ENCODE measurements around the gene DMXL1.
"Not testable (repeated sequence)": the region's sequence is repeated elsewhere in the genome, so short reads cannot be mapped to it uniquely, and the experiment has no call there.

Gene DMXL1

DNA sequence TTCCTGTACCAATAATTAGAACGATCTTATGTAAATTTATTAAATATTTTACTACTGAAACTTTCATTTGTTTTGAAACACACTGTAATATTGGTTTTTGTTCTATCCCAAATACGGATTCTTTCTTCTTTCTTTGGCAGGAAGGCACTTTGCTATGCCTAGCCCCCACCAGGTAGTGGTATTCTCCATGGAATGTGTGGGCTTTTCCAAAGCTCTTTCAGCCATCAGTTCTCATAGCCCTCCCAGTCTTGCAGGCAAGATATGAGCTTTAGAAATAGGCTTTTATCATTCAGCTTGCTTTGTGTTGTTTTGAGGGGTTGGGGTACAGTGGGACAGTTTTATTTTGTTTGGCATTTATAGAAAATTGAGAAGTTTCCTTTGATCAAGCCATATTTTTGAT is 107.5 kb downstream of the DMXL1 start:
- TF ChIP-seq, protein P1, sequence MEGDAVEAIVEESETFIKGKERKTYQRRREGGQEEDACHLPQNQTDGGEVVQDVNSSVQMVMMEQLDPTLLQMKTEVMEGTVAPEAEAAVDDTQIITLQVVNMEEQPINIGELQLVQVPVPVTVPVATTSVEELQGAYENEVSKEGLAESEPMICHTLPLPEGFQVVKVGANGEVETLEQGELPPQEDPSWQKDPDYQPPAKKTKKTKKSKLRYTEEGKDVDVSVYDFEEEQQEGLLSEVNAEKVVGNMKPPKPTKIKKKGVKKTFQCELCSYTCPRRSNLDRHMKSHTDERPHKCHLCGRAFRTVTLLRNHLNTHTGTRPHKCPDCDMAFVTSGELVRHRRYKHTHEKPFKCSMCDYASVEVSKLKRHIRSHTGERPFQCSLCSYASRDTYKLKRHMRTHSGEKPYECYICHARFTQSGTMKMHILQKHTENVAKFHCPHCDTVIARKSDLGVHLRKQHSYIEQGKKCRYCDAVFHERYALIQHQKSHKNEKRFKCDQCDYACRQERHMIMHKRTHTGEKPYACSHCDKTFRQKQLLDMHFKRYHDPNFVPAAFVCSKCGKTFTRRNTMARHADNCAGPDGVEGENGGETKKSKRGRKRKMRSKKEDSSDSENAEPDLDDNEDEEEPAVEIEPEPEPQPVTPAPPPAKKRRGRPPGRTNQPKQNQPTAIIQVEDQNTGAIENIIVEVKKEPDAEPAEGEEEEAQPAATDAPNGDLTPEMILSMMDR (conservative IDR thresholded peaks at IDR 0.05; ENCODE audit: low read length), result no peak
- DNase-seq (ENCODE audit: low read depth), result no peak
- H3K4me3 ChIP-seq (ENCODE audit: low read length), result no peak overlapping the region

DNA sequence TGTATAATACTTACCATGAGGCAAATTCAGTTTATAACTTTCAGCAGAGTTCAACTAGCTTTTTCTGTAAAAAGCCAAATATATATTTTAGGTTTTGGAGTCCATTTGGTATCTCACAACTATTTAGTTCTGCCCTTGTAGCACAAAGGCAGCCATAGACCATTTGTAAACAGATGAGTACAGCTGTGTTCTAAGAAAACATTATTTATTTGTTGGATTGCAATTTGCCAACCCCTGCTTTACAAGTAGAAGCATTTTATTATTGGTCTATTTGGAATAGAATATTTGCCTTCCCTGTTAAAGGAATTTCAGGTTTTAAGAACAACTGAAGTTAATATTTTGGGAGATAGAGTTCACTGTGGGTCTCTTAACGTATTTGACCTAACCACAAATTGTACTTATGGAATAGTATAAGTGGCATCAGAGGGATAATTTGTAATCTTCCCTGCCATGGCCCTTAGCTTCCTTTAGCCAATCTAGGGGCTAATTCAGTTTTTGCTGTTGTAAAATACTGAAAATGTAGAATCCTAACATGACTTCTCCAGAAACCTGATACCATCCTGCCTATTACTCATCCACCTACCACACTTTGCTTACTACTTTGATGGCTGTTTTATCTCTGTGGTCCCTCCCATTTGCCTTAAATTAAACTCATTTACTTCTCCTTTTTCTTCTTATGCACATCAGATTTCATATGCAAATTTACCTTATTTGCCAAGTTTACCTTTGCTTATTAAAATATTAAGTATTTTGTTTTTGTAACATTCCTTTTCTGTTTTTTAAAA is 109.2 kb downstream of the DMXL1 start:
- no peak for DNase-seq (ENCODE audit: low read depth)
- no peak overlapping the region for H3K4me3 ChIP-seq (ENCODE audit: low read length)
- TF ChIP-seq, protein P1 (conservative IDR thresholded peaks at IDR 0.05; ENCODE audit: low read length), result no peak

DNA sequence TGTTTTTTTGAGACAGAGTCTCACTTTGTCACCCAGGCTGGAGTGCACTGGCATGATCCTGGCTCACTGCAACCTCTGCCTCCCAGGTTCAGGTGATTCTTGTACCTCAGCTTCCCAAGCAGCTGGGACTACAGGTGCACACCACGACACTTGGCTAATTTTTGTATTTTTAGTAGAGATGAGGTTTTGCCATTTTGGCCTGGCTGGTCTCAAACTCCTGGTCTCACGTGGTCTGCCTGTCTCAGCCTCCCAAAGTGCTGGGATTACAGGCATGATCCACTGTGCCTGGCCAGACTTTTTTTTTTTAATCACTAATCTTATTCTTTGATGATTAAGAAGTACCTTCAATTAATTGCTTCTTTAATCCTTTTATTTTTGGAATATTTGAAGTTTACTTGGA is 114.6 kb downstream of the DMXL1 start:
- DNase-seq (ENCODE audit: low read depth); H3K4me3 ChIP-seq (ENCODE audit: low read length): not testable (repeated sequence)

DNA sequence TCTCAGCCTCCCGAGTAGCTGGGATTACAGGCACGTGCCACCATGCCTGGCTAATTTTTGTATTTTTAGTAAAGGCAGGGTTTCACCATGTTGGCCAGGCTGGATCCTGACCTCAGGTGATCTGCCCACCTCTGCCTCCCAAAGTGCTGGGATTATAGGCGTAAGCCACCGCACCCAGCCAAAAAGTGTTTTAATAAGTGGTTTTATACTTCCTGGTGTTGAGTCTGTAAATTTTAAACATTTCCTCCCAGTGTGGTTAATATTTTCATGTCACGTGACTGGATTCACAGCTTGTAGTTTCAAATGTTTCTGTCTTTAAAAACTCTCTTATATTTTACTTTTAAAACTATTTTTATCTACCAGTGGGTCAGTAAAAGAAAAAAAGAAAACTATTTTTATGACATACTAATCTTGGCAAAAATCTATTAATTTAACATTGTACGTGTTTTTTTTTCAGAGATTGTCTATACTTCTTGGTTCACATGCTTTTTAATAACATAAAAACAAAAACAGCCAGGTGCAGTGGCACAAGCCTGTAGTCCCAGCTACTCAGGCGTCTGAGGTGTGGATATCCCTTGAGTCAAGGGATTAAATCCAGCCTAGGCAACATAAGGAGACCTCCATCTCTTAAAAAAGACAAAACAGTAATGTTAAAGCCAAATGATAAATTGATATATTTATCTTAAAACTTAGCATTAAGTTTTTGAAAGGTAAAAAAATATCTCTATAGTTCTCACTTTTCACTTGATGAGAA is 117.1 kb downstream of the DMXL1 start:
- no peak for DNase-seq (ENCODE audit: low read depth)
- no peak overlapping the region for H3K4me3 ChIP-seq (ENCODE audit: low read length)
- TF ChIP-seq, protein P1 (conservative IDR thresholded peaks at IDR 0.05; ENCODE audit: low read length), result no peak

DNA sequence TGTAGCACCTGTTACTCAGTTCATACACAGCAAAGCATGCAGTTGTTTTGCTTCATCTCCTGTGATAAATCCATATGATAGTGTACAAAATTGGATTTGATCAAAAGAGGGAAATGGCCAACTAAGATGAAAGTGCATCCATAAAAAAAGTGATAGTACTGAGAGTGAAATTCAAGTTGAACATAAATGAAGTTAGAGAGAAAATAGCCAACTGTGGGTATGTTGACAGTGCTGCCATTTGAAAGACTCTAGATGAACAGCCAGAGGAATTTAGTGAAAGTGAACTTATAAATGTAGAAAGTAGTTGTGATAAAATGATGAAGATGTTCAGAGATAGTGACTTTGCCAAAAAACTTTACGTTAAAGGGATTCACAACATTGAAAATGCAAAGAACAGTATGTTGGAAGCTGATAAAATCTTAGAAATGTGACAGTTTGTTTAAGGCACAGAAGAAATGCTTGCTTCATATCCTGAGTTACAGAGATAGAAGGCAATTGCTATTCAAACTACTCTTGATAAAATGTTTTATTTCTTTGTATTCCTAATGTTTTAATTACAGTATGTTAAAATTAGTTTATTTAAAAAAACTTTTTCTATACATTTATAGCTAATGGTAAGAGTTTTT is 119.7 kb downstream of the DMXL1 start:
- TF ChIP-seq, protein P1 (conservative IDR thresholded peaks at IDR 0.05; ENCODE audit: low read length), result no peak
- no peak for DNase-seq (ENCODE audit: low read depth)
- no peak overlapping the region for H3K4me3 ChIP-seq (ENCODE audit: low read length)

DNA sequence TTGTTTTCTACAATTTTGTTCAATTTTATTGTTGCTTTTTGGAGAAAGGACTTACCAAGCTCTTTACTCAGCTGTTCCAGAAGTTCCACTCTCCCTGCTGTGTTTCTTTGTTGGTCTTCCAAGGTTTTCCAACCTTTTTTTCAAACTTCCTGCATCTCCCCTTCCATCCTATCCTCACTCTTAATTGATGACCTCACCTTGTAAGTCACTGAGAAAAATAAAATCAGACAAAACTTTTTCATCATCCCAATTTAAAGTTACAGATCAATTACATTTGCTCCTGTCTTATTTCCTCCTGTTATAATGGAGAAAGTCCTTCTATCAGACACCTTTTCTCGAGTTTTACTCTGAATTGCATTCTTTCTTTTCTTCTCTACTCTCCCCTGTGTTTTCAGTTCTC is 121.1 kb downstream of the DMXL1 start:
- H3K4me3 ChIP-seq (ENCODE audit: low read length), result no peak overlapping the region
- no peak for DNase-seq (ENCODE audit: low read depth)
- TF ChIP-seq, protein P1 (conservative IDR thresholded peaks at IDR 0.05; ENCODE audit: low read length), result no peak

DNA sequence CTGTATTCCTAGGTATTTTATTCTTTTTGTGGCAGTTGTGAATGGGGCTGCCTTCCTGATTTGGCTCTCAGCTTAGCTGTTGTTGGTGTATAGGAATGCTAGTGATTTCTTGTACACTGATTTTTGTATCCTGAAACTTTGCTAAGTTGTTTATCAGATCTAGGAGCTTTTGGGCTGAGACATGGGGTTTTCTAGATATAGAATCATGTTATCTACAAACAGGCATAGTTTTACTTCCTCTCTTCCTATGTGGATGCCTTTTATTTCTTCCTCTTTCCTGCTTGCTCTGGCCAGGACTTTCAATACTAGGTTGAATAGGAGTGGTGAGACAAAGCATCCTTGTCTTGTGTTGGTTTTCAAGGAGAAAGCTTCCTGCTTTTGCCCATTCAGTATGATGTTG is 129.9 kb downstream of the DMXL1 start:
- DNase-seq (ENCODE audit: low read depth), result no peak
- TF ChIP-seq, protein P1 (conservative IDR thresholded peaks at IDR 0.05; ENCODE audit: low read length), result no peak
- no peak overlapping the region for H3K4me3 ChIP-seq (ENCODE audit: low read length)
